DMS79 (cell line): ENCODE measurements around the gene MMP25.
A peak's percentile ranks its signal among the peaks of the same experiment; 100 is the strongest.

Experiments
- DNase-seq: peaks from one replicate; lab custom pipeline; 2025; lab: John Stamatoyannopoulos, UW

MMP25 gene

GRCh38 chr16:3096362-3096761 is 50.0 kb downstream of the MMP25 start:
- DNase-seq = no peak

- no peak for DNase-seq
These were observed 50.9 kb downstream of the MMP25 start for GRCh38 chr16:3097266-3097665.

DNA sequence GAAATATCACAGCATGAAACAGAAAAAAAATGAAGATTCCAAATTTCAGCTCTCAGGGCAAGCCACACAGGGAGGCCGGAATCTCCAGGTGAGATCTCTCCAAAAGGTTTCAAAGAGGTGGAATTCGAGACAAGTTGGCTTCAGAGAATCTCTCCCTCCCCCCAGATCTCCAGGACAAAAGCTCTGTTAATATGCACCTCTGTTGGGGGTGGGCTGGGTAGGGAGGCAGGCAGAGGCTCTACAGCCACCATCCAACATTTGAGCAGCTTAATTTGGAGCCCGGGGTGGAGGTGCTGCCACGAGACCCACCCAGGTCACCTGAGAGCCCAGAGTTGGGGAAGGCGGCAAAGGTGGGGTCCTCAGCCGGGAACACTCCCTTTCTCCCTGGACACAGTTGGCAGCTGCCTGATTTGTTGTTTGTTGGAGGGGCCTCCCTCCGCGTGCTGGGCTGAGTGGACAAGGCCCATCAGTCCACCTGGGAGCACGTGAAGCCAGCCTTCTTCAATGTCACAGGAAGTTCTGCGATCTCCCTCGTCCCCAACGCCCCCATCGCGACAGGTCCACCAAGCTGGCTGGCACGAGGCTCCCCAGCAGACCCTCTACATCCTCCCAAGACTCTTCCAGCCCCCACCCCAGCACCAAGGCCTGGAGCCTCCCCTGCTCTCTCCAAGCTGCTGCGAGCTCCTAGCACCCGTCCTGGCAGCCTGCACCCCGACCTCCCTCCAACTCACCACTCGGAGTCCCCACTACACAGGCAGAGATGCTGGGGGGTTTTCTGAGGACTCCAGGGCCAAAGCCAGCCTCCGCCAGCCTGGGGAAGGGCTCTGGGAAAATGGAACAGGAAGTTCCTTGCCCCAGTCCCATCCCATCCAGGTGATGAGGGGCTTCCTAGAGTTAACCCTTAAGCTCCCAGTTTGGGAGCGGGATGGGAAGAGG is 52.4 kb downstream of the MMP25 start, which contains the start of gene ZSCAN10:
ZSCAN10 (minus strand) TSS at position 836 of the 936 bp plus-strand sequence. CDS start 6,357 bp downstream, outside the sequence.
- DNase-seq = no peak

GRCh38 chr16:3099395-3099731 is 53.0 kb downstream of the MMP25 start:
- no peak for DNase-seq

GRCh38 chr16:3099732-3100499 is 53.6 kb downstream of the MMP25 start:
- no peak for DNase-seq

DNA sequence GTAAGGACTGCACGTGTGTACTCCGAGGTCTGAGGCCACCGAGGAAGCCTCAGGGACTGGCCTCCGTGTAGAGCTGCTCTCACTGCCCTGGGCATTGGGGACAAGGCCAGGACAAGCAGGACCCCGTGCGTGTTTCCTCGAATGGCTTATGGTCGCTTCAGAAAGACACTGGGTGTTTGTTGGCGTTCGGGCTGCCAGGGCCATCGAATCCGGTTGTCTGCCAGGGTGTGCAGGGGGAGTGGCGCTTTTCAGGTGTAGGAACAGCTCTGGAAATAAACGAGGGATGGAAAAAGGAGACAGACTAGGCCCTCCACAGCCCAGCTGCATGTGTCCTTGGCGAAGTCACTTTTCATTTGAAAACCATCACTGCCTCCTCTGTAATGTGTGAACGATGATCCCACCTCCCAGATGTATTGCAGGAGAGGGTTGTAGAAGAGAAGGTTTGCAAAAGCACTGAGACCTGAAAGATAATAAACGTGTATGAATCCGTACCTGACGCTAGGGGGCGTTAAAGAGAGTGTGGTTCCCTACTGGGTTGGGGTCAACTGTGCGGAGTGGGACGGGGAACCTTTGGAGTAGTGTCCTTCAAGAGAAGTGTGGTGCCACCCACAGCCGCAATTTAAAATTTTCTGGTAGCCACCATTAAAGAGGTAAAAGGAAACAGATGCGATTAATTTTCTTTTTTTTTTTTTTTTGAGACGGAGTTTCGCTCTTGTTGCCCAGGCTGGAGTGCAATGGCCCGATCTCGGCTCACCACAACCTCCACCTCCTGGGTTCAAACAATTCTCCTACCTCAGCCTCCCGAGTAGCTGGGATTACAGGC is 54.9 kb downstream of the MMP25 start:
- no peak for DNase-seq

- peak; percentile 21 for DNase-seq
These were observed 55.6 kb downstream of the MMP25 start for GRCh38 chr16:3101841-3102470.

DNA sequence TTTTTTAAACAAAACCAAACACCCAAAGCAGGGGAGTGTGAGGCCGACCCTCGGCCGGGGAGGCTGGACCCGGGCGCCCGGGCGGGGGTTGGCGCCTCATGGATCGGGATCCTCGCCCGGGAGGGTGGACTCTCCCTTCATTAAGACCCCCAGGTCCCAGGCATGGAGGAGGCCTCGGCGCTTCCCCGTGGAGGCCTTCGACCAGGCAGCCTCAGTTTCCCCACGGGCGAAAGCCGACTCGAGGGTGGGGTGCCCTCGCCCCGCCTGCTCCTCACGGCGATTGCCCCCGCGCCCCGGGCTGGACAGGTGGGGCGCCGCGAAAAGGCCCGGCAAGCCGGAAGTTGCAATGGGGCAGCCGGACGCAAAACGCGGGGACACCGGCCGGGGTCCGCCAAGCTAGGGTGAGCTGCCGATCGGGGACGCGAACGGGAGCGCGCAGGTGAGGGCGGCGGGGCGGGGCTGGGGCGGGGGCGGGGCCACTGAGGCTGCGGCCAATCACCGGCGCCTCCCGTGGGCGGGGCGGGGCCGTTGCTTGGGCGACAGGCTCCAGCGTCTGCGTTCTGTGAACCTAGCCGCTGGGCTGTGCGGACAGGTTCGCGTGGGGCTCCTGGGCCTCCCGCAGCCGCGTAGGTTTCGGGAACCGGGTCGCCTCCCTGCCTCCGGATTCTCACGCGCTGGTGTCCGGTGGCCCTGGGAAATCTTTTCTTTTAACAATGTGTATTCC is 60.0 kb downstream of the MMP25 start:
- DNase-seq = peak; percentile 62
